ENCODE measurements around the gene ZC3HAV1.

- no peak for TF ChIP-seq HDAC2 (IDR thresholded peaks at IDR 0.05)
- TF ChIP-seq, protein P1, sequence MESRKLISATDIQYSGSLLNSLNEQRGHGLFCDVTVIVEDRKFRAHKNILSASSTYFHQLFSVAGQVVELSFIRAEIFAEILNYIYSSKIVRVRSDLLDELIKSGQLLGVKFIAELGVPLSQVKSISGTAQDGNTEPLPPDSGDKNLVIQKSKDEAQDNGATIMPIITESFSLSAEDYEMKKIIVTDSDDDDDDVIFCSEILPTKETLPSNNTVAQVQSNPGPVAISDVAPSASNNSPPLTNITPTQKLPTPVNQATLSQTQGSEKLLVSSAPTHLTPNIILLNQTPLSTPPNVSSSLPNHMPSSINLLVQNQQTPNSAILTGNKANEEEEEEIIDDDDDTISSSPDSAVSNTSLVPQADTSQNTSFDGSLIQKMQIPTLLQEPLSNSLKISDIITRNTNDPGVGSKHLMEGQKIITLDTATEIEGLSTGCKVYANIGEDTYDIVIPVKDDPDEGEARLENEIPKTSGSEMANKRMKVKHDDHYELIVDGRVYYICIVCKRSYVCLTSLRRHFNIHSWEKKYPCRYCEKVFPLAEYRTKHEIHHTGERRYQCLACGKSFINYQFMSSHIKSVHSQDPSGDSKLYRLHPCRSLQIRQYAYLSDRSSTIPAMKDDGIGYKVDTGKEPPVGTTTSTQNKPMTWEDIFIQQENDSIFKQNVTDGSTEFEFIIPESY (IDR thresholded peaks at IDR 0.05), result no peak
- no peak for TF ChIP-seq CBFB (IDR thresholded peaks at IDR 0.05; ENCODE audit: low read depth)
- TF ChIP-seq FOXK2 (IDR thresholded peaks at IDR 0.05), result no peak
- no peak for TF ChIP-seq ZNF217 (IDR thresholded peaks at IDR 0.05)
- no peak for TF ChIP-seq CTCF (IDR thresholded peaks at IDR 0.05 in 2 of 3, conservative IDR thresholded peaks at IDR 0.05 in 1 of 3; ENCODE audit: control insufficient read depth in 2 of 3, extremely low read depth in 1 of 3, insufficient read depth in 1 of 3, low read depth in 3 of 3, low read length in 3 of 3)
- no peak for TF ChIP-seq SMC3 (IDR thresholded peaks at IDR 0.05; ENCODE audit: borderline replicate concordance, low read length)
Observed at GRCh38 chr7:139047970-139048369, 61.5 kb downstream of the ZC3HAV1 start.

All from GM12878 (cell line).